ENCODE data around the gene LYPD1.

LYPD1 gene

GRCh38 chr2:132627536-132627935 lies 42.5 kb downstream of the LYPD1 start:
- DNase-seq, result no peak

- no peak for DNase-seq
Measured at GRCh38 chr2:132623096-132623839, 46.7 kb downstream of the LYPD1 start.

GRCh38 chr2:132621131-132621875 lies 48.7 kb downstream of the LYPD1 start:
- no peak for DNase-seq

- DNase-seq, result no peak
Measured at GRCh38 chr2:132620115-132620514, 49.9 kb downstream of the LYPD1 start.

GRCh38 chr2:132618734-132619133 lies 51.3 kb downstream of the LYPD1 start:
- no peak for DNase-seq

GRCh38 chr2:132617989-132618388 lies 52.0 kb downstream of the LYPD1 start:
- DNase-seq, result no peak

- no peak for DNase-seq
Measured at GRCh38 chr2:132615329-132616085, 54.5 kb downstream of the LYPD1 start.

- no peak for DNase-seq
Measured at GRCh38 chr2:132611719-132612118, 58.3 kb downstream of the LYPD1 start.

GRCh38 chr2:132609101-132609890 lies 60.7 kb downstream of the LYPD1 start:
- no peak for DNase-seq

GRCh38 chr2:132608311-132608710 lies 61.7 kb downstream of the LYPD1 start:
- DNase-seq, result no peak

GRCh38 chr2:132607426-132608090 lies 62.4 kb downstream of the LYPD1 start:
- DNase-seq, result no peak

GRCh38 chr2:132606649-132607048 lies 63.4 kb downstream of the LYPD1 start:
- DNase-seq, result no peak

GRCh38 chr2:132605236-132606180 lies 64.5 kb downstream of the LYPD1 start:
- DNase-seq, result no peak

- DNase-seq, result no peak
Measured at GRCh38 chr2:132604561-132604960, 65.4 kb downstream of the LYPD1 start.

GRCh38 chr2:132599556-132599955 lies 70.4 kb downstream of the LYPD1 start:
- DNase-seq, result no peak

GRCh38 chr2:132598536-132598935 lies 71.5 kb downstream of the LYPD1 start:
- no peak for DNase-seq

- no peak for DNase-seq
Measured at GRCh38 chr2:132597831-132598230, 72.2 kb downstream of the LYPD1 start.

GRCh38 chr2:132597166-132597565 lies 72.8 kb downstream of the LYPD1 start:
- no peak for DNase-seq

GRCh38 chr2:132595693-132596092 lies 74.3 kb downstream of the LYPD1 start:
- DNase-seq, result no peak

GRCh38 chr2:132595186-132595585 lies 74.8 kb downstream of the LYPD1 start:
- no peak for DNase-seq
